Left renal pelvis (tissue), 4 donors: ENCODE results near the gene FGF19. TPM values are rescaled to one million over a fixed set of nuclear protein-coding genes. Genes with fewer than 3 reads are reported as not detected.

Experiments
- DNase-seq, 4 donors: peaks; one replicate each; pipeline ENCODE4 v3.0.0-alpha.2; 2013; ENCODE audit warnings: low read depth in 4 of 4, low spot score in 3 of 4
- polyA plus RNA-seq, 4 donors: library from polyadenylated mRNA; unstranded; fragments of 120-200 nt; gene quantifications; one replicate each; pipeline ENCODE4 v1.2.1, GENCODE V29; 2013; ENCODE audit not compliant: insufficient read length in 4 of 4

FGF19 gene
- 1 to 10 TPM in 1 of 4 donors, under 1 TPM in 3; 0.14 to 2.0 (median 0.79) TPM for polyA plus RNA-seq

- DNase-seq = no peak
Observed at GRCh38 chr11:69703768-69704507, at the start of gene FGF19. FGF19 (minus strand) TSS chr11:69704022; CDS start chr11:69703876, 146 bp downstream.

- DNase-seq = no peak
Observed at GRCh38 chr11:69752890-69753289, 49.1 kb upstream of the FGF19 start.

- DNase-seq = no peak
Observed at GRCh38 chr11:69750875-69751597, 47.2 kb upstream of the FGF19 start.

GRCh38 chr11:69750108-69750850 lies 46.5 kb upstream of the FGF19 start:
- DNase-seq = no peak

- no peak for DNase-seq
Observed at GRCh38 chr11:69748637-69749036, 44.8 kb upstream of the FGF19 start.

- DNase-seq = peak in 1 of 4 donors; percentile 4
Observed at GRCh38 chr11:69746752-69747742, 43.2 kb upstream of the FGF19 start.

- no peak for DNase-seq
Observed at GRCh38 chr11:69746140-69746539, 42.3 kb upstream of the FGF19 start.

GRCh38 chr11:69745201-69745600 lies 41.4 kb upstream of the FGF19 start:
- DNase-seq = no peak

GRCh38 chr11:69744435-69744834 lies 40.6 kb upstream of the FGF19 start:
- no peak for DNase-seq

GRCh38 chr11:69734841-69735240 lies 31.0 kb upstream of the FGF19 start:
- no peak for DNase-seq

- DNase-seq = no peak
Observed at GRCh38 chr11:69734367-69734766, 30.5 kb upstream of the FGF19 start.

GRCh38 chr11:69732910-69733309 lies 29.1 kb upstream of the FGF19 start:
- DNase-seq = no peak

GRCh38 chr11:69731110-69731509 lies 27.3 kb upstream of the FGF19 start:
- DNase-seq = no peak

GRCh38 chr11:69730500-69730899 lies 26.7 kb upstream of the FGF19 start:
- no peak for DNase-seq

GRCh38 chr11:69729252-69729651 lies 25.4 kb upstream of the FGF19 start:
- DNase-seq = no peak

GRCh38 chr11:69727266-69727665 lies 23.4 kb upstream of the FGF19 start:
- no peak for DNase-seq

- no peak for DNase-seq
Observed at GRCh38 chr11:69726481-69726880, 22.7 kb upstream of the FGF19 start.

GRCh38 chr11:69726019-69726418 lies 22.2 kb upstream of the FGF19 start:
- DNase-seq = no peak

- DNase-seq = no peak
Observed at GRCh38 chr11:69721745-69722144, 17.9 kb upstream of the FGF19 start.

GRCh38 chr11:69721106-69721505 lies 17.3 kb upstream of the FGF19 start:
- DNase-seq = no peak
